ENCODE results near the gene CAB39L. TPM values are rescaled to one million over a fixed set of nuclear protein-coding genes. Genes with fewer than 3 reads are reported as not detected.

Gene CAB39L
- total and polyA plus RNA-seq, 11 donors: 5.9 to 27.4 (median 16.2) TPM

- no peak overlapping the region for H3K27ac ChIP-seq
- H3K4me3 ChIP-seq: no peak overlapping the region
- 89 to 94% (median 91%) methylated on average over 7 of the region's 7 CpGs for WGBS, 4 donors
- TF ChIP-seq CTCF (IDR thresholded peaks at IDR 0.05) (no peak), POLR2A (IDR thresholded peaks at IDR 0.05) (no peak)
- H3K36me3 ChIP-seq: peaks cover 0 to 99% (median 92%) of the 10 kb centered on the region in 9 donors
- DNase-seq (no peak), ATAC-seq (no peak)
- peaks cover 0 to 9% (median 4%) of the 10 kb centered on the region in 12 donors for H3K4me1 ChIP-seq
- intact Hi-C loops (cut with DNase I): no loop called here
- no peaks in the 10 kb centered on the region for H3K27me3 ChIP-seq
- H3K9me3 ChIP-seq: no peaks in the 10 kb centered on the region
Measured at GRCh38 chr13:49476529-49476928, 32.7 kb upstream of the CAB39L start.

GRCh38 chr13:49472186-49472585, 28.3 kb upstream of the CAB39L start:
- ATAC-seq (peak in 3 of 4 donors; percentile 49 to 58 (median 58)), DNase-seq (no peak)
- Histone ChIP-seq H3K9me3 (no peaks in the 10 kb centered on the region), H3K36me3 (peaks cover 0 to 98% (median 85%) of the 10 kb centered on the region in 9 donors), H3K4me3 (no peak overlapping the region), H3K27ac (no peak overlapping the region), H3K27me3 (no peaks in the 10 kb centered on the region), H3K4me1 (peaks cover 0 to 8% (median 2%) of the 10 kb centered on the region in 12 donors)
- intact Hi-C loops (cut with DNase I): no loop called here
- WGBS, 4 donors: 39 to 50% (median 41%) methylated on average over 1 of the region's 1 CpG
- no peak for TF ChIP-seq CTCF (IDR thresholded peaks at IDR 0.05)
- TF ChIP-seq POLR2A (IDR thresholded peaks at IDR 0.05): no peak

- WGBS, 4 donors: 82 to 95% (median 90%) methylated on average over 5 of the region's 5 CpGs
Measured at GRCh38 chr13:49466292-49466838, 22.5 kb upstream of the CAB39L start.

More at GRCh38 chr13:49466292-49466838, 22.5 kb upstream of the CAB39L start:
- Histone ChIP-seq H3K27me3 (no peaks in the 10 kb centered on the region), H3K9me3 (peaks cover 0 to 14% (median 5%) of the 10 kb centered on the region in 12 donors), H3K4me3 (no peak overlapping the region), H3K27ac (no peak overlapping the region), H3K4me1 (peaks cover 0 to 3% (median 0%) of the 10 kb centered on the region in 12 donors), H3K36me3 (peaks cover 0 to 97% (median 83%) of the 10 kb centered on the region in 9 donors)
- intact Hi-C loops (cut with DNase I): no loop called here
- no peak for DNase-seq
- TF ChIP-seq CTCF (IDR thresholded peaks at IDR 0.05) (no peak), POLR2A (IDR thresholded peaks at IDR 0.05) (no peak)
- ATAC-seq: no peak
